HFF-Myc (cell line): ENCODE measurements around the gene ESRRA.

Experiments used
- DNase-seq: peaks from one replicate; pipeline ENCODE4 v3.0.0-alpha.2; 2011; ENCODE audit warnings: low read depth; ENCODE audit errors: extremely low read depth
- H3K4me3 ChIP-seq: replicated peaks from 2 replicates; pipeline ENCODE4 v1.5.1; 2011; ENCODE audit warnings: low read depth, mild to moderate bottlenecking, control low read depth, low read length
- CTCF ChIP-seq: IDR thresholded peaks from 2 replicates; pipeline ENCODE4 v1.5.1; 2012; ENCODE audit warnings: mild to moderate bottlenecking, low read depth, low read length, control low read depth; ENCODE audit errors: missing control alignments

ESRRA gene

GRCh38 chr11:64331569-64332371 is 26.4 kb downstream of the ESRRA start:
- H3K4me3 ChIP-seq = no peak overlapping the region
- peak; percentile 77 for TF ChIP-seq CTCF
- peak; percentile 60 for DNase-seq

- DNase-seq = no peak
- no peak overlapping the region for H3K4me3 ChIP-seq
- TF ChIP-seq CTCF = no peak
Observed at GRCh38 chr11:64333556-64333955, 28.2 kb downstream of the ESRRA start.

- TF ChIP-seq CTCF = no peak
- no peak overlapping the region for H3K4me3 ChIP-seq
- peak; percentile 65 for DNase-seq
Observed at GRCh38 chr11:64334764-64335735, 29.7 kb downstream of the ESRRA start.

- TF ChIP-seq CTCF = no peak
- DNase-seq = no peak
- no peak overlapping the region for H3K4me3 ChIP-seq
Observed at GRCh38 chr11:64337538-64338249, 32.4 kb downstream of the ESRRA start.

GRCh38 chr11:64338716-64339115 is 33.4 kb downstream of the ESRRA start:
- no peak overlapping the region for H3K4me3 ChIP-seq
- no peak for TF ChIP-seq CTCF
- DNase-seq = no peak

GRCh38 chr11:64339286-64339685 is 34.0 kb downstream of the ESRRA start:
- no peak for DNase-seq
- TF ChIP-seq CTCF = no peak
- H3K4me3 ChIP-seq = no peak overlapping the region
